DND-41 (cell line): Measurements from ENCODE around the gene CEACAM8.
"Not testable (repeated sequence)": the region's sequence is repeated elsewhere in the genome, so short reads cannot be mapped to it uniquely, and the experiment has no call there.

Experiments used
- ATAC-seq: fragments of 200-7000 bp; cut with Tn5 transposase; 3 replicates; pipeline ENCODE4 v1.9.1; 2021; ENCODE audit warnings: low read depth; ENCODE audit not compliant: insufficient read depth
- DNase-seq: peaks from one replicate; pipeline ENCODE4 v3.0.0-alpha.2; 2020
- H2AFZ ChIP-seq: 2 replicates; pipeline ENCODE4 v1.6.0; 2012; ENCODE audit warnings: low read depth, low read length
- H3K27ac ChIP-seq: 2 replicates; pipeline ENCODE4 v1.5.1; 2012; ENCODE audit warnings: low read length, inconsistent platforms
- H3K27me3 ChIP-seq: fragments of 200-600 bp; sonication (generic); 2 replicates; pipeline ENCODE4 v1.6.0; 2012; ENCODE audit warnings: low read length, mild to moderate bottlenecking, inconsistent platforms; ENCODE audit not compliant: insufficient read depth, poor library complexity
- H3K36me3 ChIP-seq: 2 replicates; pipeline ENCODE4 v1.5.1; 2012; ENCODE audit warnings: low read length, inconsistent platforms; ENCODE audit not compliant: insufficient read depth
- H3K4me1 ChIP-seq: 2 replicates; pipeline ENCODE4 v1.5.1; 2012; ENCODE audit warnings: mild to moderate bottlenecking, low read length; ENCODE audit not compliant: insufficient read depth
- H3K4me2 ChIP-seq: 2 replicates; pipeline ENCODE4 v1.6.0; 2012; ENCODE audit warnings: mild to moderate bottlenecking, moderate library complexity, low read length, inconsistent platforms; ENCODE audit not compliant: insufficient read depth
- H3K4me3 ChIP-seq, 2 experiments: fragments of 200-600 bp in 1 of 2; shearing (Covaris generic) in 1 of 2; 2 replicates each; pipeline ENCODE4 v1.5.1; 2012 to 2016; ENCODE audit warnings: inconsistent platforms in 2 of 2, low read length in 2 of 2, mild to moderate bottlenecking in 2 of 2, low read depth in 1 of 2, moderate library complexity in 1 of 2
- H3K79me2 ChIP-seq: 2 replicates; pipeline ENCODE4 v1.6.0; 2012; ENCODE audit warnings: low read length, inconsistent platforms; ENCODE audit not compliant: insufficient read depth
- H3K9ac ChIP-seq: 2 replicates; pipeline ENCODE4 v1.6.0; 2012; ENCODE audit warnings: low read depth, mild to moderate bottlenecking, inconsistent platforms, low read length, moderate library complexity
- H3K9me3 ChIP-seq: 2 replicates; pipeline ENCODE4 v1.5.1; 2012; ENCODE audit warnings: low read length, moderate library complexity, mild to moderate bottlenecking, inconsistent platforms; ENCODE audit not compliant: insufficient read depth, severe bottlenecking
- H4K20me1 ChIP-seq: 2 replicates; pipeline ENCODE4 v1.6.0; 2012; ENCODE audit warnings: low read length; ENCODE audit not compliant: insufficient read depth
- EZH2 ChIP-seq: IDR thresholded peaks from 3 replicates; pipeline ENCODE4 v1.6.1; 2012; ENCODE audit warnings: borderline replicate concordance, low read depth, mild to moderate bottlenecking, moderate library complexity, low read length, inconsistent platforms; ENCODE audit not compliant: severe bottlenecking
- TF ChIP-seq, protein P1 (sequence below): IDR thresholded peaks from 2 replicates; pipeline ENCODE4 v1.5.1; 2012; ENCODE audit warnings: borderline replicate concordance, low read length, moderate library complexity, mild to moderate bottlenecking; ENCODE audit not compliant: poor library complexity, severe bottlenecking; ENCODE audit errors: extremely low read depth

CEACAM8 gene

DNA sequence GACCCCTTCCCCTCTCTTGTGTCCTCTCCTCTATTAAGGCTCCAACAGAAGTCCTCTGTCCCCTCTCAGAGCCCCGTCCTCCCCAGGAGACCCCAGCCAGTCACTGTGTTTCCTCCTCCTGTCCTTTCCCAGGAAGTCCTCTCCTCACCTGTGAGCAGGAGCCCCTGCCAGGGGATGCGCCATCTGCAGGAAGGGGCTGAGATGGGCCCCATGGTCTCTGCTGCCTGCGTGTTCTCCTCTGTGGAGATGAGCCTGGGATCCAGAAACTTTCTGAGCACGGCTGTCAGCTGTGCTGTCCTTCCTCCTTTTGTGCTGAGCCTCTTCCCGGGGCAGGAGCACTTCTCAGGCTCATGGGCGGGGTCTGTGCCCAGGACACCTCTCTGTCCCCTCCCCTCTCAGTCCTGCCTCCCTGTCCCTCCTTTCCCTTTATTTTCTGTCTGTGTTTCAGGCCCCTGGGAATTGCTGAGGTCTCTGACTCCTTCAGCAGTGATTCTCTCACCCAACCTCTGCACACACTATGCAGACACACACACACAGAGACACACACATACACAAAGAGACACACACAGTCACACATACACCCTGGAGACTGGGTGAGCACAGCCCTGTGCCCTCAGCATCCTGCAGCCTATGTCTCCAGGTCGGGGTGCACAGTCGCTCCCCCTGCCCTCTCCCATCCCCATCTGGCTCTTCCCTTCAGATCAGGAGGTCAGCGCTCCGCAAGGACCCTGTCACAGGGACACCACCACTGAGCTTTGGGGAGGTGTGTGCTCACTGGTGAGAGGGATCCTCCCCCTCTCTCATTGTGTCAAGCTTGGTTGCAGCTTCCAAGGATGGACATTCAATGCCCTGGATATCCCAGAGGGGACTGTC lies at the start of gene CEACAM8:
TSS of gene CEACAM8 (minus strand) at position 308 of the 873 bp plus-strand sequence. CDS start at position 212, 96 bp downstream.
- DNase-seq, result no peak
- Histone ChIP-seq H3K4me2 (no peak within 1 kb of the TSS), H3K36me3 (no peaks in the 10 kb centered on the region), H3K27me3 (no peaks in the 10 kb centered on the region), H3K9ac (no peak within 1 kb of the TSS), H3K9me3 (no peaks in the 10 kb centered on the region), H4K20me1 (peaks cover 2% of the 10 kb centered on the region; the same call in 1 of the 2 replicates), H2AFZ (no peak within 1 kb of the TSS), H3K27ac (no peak within 1 kb of the TSS), H3K4me1 (no peaks in the 10 kb centered on the region), H3K4me3 (no peak within 1 kb of the TSS), H3K79me2 (no peaks in the 10 kb centered on the region)
- ATAC-seq, result no peak
- no peak for TF ChIP-seq EZH2
- TF ChIP-seq, protein P1, sequence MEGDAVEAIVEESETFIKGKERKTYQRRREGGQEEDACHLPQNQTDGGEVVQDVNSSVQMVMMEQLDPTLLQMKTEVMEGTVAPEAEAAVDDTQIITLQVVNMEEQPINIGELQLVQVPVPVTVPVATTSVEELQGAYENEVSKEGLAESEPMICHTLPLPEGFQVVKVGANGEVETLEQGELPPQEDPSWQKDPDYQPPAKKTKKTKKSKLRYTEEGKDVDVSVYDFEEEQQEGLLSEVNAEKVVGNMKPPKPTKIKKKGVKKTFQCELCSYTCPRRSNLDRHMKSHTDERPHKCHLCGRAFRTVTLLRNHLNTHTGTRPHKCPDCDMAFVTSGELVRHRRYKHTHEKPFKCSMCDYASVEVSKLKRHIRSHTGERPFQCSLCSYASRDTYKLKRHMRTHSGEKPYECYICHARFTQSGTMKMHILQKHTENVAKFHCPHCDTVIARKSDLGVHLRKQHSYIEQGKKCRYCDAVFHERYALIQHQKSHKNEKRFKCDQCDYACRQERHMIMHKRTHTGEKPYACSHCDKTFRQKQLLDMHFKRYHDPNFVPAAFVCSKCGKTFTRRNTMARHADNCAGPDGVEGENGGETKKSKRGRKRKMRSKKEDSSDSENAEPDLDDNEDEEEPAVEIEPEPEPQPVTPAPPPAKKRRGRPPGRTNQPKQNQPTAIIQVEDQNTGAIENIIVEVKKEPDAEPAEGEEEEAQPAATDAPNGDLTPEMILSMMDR, result no peak

DNA sequence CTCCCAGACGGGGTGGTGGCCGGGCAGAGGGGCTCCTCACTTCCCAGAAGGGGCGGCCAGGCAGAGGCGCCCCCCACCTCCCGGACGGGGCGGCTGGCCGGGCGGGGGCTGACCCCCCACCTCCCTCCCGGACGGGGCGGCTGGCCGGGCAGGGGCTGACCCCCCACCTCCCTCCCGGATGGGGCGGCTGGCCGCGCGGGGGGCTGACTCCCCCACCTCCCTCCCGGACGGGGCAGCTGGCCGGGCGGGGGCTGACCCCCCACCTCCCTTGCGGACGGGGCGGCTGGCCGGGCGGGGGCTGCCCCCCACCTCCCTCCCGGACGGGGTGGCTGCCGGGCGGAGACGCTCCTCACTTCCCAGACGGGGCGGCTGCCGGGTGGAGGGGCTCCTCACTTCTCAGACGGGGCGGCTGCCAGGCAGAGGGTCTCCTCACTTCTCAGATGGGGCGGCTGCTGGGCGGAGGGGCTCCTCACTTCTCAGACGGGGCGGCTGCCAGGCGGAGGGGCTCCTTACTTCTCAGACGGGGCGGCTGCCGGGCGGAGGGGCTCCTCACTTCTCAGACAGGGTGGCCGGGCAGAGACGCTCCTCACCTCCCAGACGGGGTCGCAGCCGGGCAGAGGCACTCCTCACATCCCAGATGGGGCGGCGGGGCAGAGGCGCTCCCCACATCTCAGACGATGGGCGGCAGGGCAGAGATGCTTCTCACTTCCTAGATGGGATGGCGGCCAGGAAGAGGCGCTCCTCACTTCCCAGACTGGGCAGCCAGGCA lies 44.8 kb upstream of the CEACAM8 start:
- not testable (repeated sequence) for H3K4me3 ChIP-seq, H3K4me1 ChIP-seq, DNase-seq, H3K36me3 ChIP-seq, H3K79me2 ChIP-seq, H3K27me3 ChIP-seq, H3K9me3 ChIP-seq, H3K4me2 ChIP-seq, H3K27ac ChIP-seq, ATAC-seq, H2AFZ ChIP-seq, H4K20me1 ChIP-seq, H3K9ac ChIP-seq

DNA sequence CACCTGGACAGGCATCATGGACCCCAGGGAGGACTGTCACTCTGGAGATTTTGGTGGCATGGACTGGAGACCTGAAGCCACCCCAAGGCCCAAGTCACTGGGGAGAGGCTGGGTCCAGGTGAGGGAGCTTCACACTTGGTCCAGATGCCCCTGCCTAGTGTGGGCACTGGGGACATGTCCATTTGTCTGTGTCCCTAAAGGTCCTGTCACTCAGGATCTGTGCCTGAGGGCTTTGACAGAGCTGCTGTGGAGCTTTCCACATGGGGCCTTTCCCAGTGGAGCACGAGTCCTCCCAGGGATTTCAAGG lies 40.5 kb upstream of the CEACAM8 start:
- Histone ChIP-seq H4K20me1 (no peaks in the 10 kb centered on the region), H3K4me3 (no peak overlapping the region), H3K79me2 (no peaks in the 10 kb centered on the region), H3K4me1 (no peaks in the 10 kb centered on the region), H3K9me3 (no peaks in the 10 kb centered on the region), H3K27me3 (no peaks in the 10 kb centered on the region), H3K27ac (no peak overlapping the region), H3K9ac (no peak overlapping the region), H3K4me2 (no peak overlapping the region), H2AFZ (no peak overlapping the region), H3K36me3 (no peaks in the 10 kb centered on the region)
- TF ChIP-seq EZH2, result no peak
- TF ChIP-seq, protein P1, result no peak
- no peak for DNase-seq
- ATAC-seq, result no peak
